Activated naive CD8-positive, alpha-beta T cell (primary cell): ENCODE measurements around the gene FAM222B.

Experiments
- H3K27ac Mint-ChIP-seq: one replicate; pipeline ENCODE4 v1.8.0; 2021; ENCODE audit warnings: mixed read lengths
- H3K27me3 Mint-ChIP-seq: one replicate; pipeline ENCODE4 v1.8.0; 2021; ENCODE audit warnings: mixed read lengths
- H3K36me3 Mint-ChIP-seq: one replicate; pipeline ENCODE4 v1.8.0; 2021; ENCODE audit warnings: mixed read lengths
- H3K4me1 Mint-ChIP-seq: one replicate; pipeline ENCODE4 v1.8.0; 2021; ENCODE audit warnings: low read depth, mixed read lengths
- H3K4me3 Mint-ChIP-seq: one replicate; pipeline ENCODE4 v1.8.0; 2021; ENCODE audit warnings: mild to moderate bottlenecking, mixed read lengths
- H3K9me3 Mint-ChIP-seq: one replicate; pipeline ENCODE4 v1.8.0; 2021; ENCODE audit warnings: low read depth, mixed read lengths

The FAM222B gene

DNA sequence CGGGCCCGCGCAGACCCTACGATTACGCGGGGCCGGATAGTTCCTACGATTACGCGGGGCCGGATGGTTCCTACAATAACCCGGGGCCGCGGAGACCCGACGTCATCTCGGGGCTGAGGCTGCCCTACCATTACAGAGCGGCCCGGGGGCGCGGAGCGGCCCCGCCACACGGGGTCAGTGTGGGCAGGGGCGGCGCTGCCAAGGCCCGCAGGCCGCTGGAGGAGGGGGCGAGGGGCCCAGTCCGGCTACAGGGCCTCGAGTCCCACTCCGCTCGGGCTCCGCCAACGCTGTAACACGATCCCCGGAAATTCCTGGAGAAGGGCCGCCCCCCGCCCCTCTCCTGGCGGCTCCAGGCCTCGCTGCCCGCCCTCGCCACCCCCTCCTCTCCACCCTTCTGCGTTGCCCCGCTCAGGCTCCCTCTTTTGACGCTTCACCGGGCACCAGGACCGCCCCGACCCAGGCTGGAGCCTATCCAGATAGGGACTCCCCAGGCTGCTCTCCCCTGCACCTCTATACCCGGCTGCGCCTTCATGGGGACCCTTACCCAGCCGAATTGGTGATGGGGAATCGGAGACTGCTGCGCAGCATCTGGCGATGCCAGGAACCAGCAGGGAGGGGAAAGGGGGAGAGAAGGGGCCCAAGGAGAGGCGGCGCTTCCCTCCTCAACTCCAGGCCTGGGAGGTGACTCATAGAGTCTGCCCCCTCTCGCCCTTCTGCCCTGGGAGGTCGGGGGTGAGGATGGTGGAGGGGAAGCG is 124.8 kb downstream of the FAM222B start, which contains the start of gene RAB34:
Gene RAB34, minus strand, starts transcription at position 291 of the 755 bp plus-strand sequence. CDS start 602 bp downstream, outside the sequence.
- Mint-ChIP-seq H3K36me3 (peaks cover 20% of the 10 kb centered on the region), H3K9me3 (no peaks in the 10 kb centered on the region), H3K4me1 (peaks cover 33% of the 10 kb centered on the region), H3K4me3 (peak within 1 kb of the TSS; percentile 90), H3K27ac (peak within 1 kb of the TSS; percentile 94), H3K27me3 (no peaks in the 10 kb centered on the region)

DNA sequence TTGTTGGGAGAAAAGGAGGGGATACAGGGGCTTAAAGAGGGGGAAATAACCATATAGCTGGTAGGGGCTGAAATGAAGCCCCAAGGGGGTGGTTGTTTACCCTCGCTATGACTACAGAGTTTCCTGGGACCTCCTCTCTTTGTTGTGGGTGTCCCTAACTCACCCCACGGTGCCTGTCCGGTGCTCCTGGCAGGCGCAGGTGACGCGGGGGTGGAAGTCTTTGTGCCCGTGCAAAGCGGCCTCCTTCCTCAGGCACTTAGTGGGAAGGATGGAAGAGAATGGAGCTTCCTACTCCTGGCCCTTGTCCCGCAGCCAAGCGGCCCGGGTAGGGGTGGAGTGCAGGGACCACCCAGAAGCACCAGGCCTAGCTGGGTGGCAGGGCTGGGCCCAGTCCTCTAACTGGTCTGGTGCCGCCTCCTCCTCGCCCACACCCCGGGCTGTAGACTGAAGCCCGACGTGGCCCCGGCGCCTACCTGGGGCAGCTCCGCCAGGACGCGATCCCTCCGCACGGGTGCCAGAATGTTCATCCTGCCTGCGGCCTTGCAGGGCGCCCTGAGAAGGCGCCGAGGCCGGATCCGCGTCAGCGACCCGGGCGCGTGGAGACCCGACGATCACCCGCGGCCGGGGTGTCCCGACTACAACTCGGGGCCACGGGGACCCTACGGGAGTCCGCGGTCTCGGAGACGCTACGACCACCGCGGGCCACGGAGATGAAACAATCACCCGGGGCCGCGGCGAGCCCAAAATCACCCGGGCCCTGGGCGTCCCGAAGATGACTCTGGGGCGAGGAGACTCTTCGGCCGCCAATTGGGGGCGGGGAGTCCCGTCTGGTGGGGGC is 125.6 kb downstream of the FAM222B start:
- H3K36me3 Mint-ChIP-seq: peaks cover 18% of the 10 kb centered on the region
- H3K4me1 Mint-ChIP-seq: peaks cover 32% of the 10 kb centered on the region
- H3K4me3 Mint-ChIP-seq: peak overlapping the region; percentile 66
- peak overlapping the region; percentile 64 for H3K27ac Mint-ChIP-seq
- H3K9me3 Mint-ChIP-seq: no peaks in the 10 kb centered on the region
- H3K27me3 Mint-ChIP-seq: no peaks in the 10 kb centered on the region

DNA sequence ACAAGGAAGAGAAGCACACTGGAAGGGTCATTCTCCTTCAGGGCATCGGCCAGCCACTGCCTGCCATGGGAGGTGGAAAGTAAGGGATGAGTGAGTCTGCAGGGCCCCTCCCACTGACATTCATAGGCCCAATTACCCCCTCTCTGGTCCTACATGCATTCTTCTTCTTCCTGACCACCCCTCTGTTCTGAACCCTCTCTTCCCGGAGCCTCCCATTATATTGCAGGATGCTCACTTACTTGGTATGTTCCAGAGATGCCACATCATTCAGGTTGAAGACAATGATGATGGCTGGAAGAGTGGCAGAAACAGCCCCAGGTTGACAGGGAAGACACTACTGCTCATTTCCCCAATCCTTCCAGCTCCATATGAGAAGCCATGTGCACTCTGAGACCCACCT is 127.4 kb downstream of the FAM222B start:
- Mint-ChIP-seq H3K9me3 (no peaks in the 10 kb centered on the region), H3K36me3 (peaks cover 6% of the 10 kb centered on the region), H3K4me3 (no peak overlapping the region), H3K27ac (peak overlapping the region; percentile 29), H3K27me3 (no peaks in the 10 kb centered on the region), H3K4me1 (peaks cover 42% of the 10 kb centered on the region)

DNA sequence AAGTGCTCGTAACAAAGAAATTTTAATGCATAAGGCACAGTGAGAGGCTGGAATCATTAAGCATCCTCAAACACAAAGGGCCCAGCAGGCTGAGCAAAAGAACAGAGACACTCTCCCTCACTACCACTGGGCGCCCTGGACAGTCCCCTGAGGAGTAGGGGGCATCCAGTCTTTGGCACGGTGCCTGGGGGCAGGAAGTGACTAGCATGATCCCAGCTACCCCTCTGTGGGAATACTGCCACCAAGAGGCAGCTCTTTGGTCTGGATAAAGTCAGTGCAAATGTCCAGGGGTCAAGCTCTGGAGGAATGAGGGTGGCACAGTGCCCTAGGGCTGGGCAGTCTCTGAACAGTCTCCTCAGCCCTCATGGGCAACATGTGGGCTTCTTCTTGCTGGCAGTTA is 128.3 kb downstream of the FAM222B start:
- H3K36me3 Mint-ChIP-seq: peaks cover 3% of the 10 kb centered on the region
- H3K4me3 Mint-ChIP-seq: peak overlapping the region; percentile 13
- H3K4me1 Mint-ChIP-seq: peaks cover 39% of the 10 kb centered on the region
- no peak overlapping the region for H3K27ac Mint-ChIP-seq
- no peaks in the 10 kb centered on the region for H3K9me3 Mint-ChIP-seq
- no peaks in the 10 kb centered on the region for H3K27me3 Mint-ChIP-seq

DNA sequence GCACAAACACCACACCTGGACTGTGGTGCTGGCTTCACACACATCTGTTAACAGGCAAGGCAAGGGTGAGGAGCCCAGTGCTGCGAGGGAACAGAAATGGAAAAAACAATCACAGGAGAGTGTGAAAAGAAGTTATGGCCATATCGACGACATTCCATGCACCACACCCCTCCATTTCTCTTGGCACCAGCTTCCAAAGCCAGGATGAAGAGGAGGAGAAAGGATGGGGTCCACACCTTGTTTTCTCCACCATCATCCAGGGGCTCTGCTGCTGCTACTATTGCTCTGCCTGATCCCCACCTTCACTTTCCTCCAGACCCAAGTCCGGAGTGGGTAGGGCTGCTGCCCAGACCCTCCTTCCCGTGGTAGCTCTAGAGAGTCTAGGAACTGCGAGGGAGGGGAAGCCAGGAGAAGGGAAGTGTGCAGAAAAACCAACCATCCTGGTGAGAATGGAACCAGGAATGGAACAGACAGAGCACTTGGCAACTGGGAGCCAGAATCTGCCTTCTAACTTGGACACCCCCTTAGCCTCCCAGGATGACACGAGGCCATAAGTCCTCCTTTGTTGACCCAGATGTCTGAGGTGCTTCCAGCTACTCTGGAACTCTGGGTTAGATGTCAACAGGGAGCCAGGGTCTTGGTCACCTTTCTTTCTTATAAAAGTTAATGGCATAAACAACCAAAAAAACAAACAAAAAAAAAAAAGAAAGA is 129.7 kb downstream of the FAM222B start:
- Mint-ChIP-seq H3K36me3 (peaks cover 3% of the 10 kb centered on the region), H3K27me3 (no peaks in the 10 kb centered on the region), H3K4me1 (peaks cover 29% of the 10 kb centered on the region), H3K4me3 (peak overlapping the region; percentile 85), H3K27ac (peak overlapping the region; percentile 70), H3K9me3 (no peaks in the 10 kb centered on the region)

DNA sequence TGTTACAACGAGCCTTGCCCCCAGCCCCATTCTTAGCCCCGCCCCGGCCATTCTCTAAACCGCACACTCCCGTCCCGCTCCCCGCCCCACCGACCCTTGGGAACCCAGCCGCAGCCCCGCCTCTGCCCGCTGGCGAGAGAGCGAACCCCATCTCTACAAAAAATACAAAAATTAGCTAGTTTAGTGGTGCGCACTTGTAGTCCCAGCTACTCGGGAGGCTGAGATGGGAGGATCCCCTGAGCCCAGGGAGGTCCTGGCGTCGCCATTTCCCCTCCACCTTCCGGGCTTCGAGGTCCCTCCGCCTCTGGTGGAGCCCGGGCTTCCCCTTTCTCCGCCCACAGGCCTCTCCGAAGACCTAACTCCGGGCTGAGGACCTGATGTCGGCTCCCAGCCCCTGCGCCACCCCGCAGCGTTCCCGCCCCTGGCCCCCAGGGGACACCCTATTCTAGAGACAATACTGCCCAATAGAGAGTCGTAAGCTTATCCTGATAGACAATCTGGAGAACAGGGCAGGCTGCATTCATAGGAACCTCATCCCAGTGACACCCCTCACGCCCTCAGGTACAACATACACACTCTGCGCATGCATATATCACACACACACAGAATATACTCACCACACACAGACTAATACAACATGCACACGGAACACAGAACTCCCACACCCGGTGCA is 130.4 kb downstream of the FAM222B start:
- H3K4me3 Mint-ChIP-seq: peak overlapping the region; percentile 85
- no peaks in the 10 kb centered on the region for H3K9me3 Mint-ChIP-seq
- H3K4me1 Mint-ChIP-seq: peaks cover 29% of the 10 kb centered on the region

DNA sequence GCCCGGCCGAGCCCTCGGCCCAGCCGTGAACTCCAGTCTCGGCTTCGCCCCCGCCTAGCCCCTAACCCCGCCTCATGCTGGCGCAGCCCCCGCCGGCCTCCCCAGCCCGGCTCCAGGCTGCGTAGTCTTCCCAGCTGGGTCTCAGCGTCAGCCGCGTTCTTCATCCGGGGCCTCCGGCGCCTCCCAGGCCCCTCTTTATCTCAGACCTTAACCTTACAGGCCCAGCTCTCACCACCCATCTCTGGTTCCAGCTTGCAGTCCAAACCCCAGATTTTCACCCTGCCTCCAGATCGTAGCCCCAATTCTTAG is 130.9 kb downstream of the FAM222B start, which contains the start of gene PROCA1:
Gene PROCA1, minus strand, starts transcription at position 166 of the 309 bp plus-strand sequence. CDS start 228 bp downstream, outside the sequence.
- no peaks in the 10 kb centered on the region for H3K9me3 Mint-ChIP-seq
- H3K27me3 Mint-ChIP-seq: no peaks in the 10 kb centered on the region
- peaks cover 29% of the 10 kb centered on the region for H3K4me1 Mint-ChIP-seq
- peaks cover 3% of the 10 kb centered on the region for H3K36me3 Mint-ChIP-seq
- H3K27ac Mint-ChIP-seq: peak within 1 kb of the TSS; percentile 82
- peak within 1 kb of the TSS; percentile 88 for H3K4me3 Mint-ChIP-seq

More for the DNA sequence above, 130.4 kb downstream of the FAM222B start:
- H3K27me3 Mint-ChIP-seq: no peaks in the 10 kb centered on the region
- peak overlapping the region; percentile 82 for H3K27ac Mint-ChIP-seq
- H3K36me3 Mint-ChIP-seq: peaks cover 3% of the 10 kb centered on the region

DNA sequence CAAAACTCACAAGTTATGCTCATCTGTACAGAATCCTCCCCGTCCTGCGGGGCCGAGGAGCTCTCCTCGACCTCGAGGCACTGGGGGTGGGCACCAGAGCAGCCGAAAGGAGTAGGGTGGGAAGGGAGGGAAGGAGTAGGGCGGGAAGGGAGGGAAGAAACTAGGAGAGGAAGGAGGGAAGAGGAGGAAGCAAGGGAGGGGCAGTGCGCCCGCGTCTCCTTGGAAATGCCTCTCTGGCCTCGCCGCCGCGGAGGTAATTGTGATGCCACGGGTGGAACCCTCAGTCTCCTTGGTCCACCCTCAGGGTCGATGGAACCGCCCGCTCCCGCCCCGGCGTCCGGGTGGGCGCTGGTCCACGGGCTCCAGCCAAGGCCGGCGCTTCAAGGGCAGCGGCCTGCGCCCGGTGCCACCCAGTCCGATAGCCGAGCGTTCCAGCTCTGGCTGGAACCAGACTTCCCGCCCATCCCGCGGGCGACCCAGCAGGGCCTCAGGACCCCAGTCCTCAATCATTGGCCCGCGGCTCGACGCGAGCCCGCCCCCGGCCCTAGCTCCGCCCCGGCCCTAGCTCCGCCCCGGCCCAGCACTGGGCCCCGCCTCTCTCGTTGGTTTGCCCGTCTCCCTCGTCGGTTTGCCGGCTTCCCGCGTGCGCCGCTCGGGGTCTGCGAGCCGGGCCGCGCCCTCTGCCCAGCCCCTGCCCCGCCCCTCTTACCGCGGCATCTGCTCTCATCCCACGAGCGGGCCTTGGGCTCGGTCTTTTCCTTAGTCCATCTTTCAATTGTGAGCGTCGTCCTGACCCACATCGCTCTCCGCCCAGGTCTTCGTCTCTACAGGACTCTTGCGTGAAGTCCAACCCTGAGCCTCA is 131.5 kb downstream of the FAM222B start:
- no peaks in the 10 kb centered on the region for H3K9me3 Mint-ChIP-seq
- H3K27ac Mint-ChIP-seq: peak overlapping the region; percentile 82
- peaks cover 26% of the 10 kb centered on the region for H3K4me1 Mint-ChIP-seq
- H3K27me3 Mint-ChIP-seq: no peaks in the 10 kb centered on the region
- H3K36me3 Mint-ChIP-seq: peaks cover 3% of the 10 kb centered on the region
- peak overlapping the region; percentile 88 for H3K4me3 Mint-ChIP-seq

DNA sequence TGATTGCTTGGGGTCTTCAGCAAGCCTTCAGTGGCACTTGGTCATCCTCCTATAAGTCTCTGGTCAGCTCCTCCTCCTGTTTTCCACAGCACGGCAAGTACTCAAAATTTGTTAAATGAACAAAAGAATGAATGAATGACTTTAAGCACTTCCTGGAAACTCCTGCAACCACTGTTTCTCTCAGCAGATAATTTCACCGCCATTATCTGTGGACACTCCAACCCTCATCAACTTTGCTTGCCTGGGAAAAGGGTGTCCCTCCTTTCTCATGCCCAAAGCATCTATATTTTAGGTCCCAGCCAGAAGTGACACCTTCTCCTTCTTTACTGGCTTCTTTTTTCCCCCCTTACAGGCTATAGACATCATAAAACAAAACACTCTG is 135.3 kb downstream of the FAM222B start:
- peak overlapping the region; percentile 43 for H3K27ac Mint-ChIP-seq

DNA sequence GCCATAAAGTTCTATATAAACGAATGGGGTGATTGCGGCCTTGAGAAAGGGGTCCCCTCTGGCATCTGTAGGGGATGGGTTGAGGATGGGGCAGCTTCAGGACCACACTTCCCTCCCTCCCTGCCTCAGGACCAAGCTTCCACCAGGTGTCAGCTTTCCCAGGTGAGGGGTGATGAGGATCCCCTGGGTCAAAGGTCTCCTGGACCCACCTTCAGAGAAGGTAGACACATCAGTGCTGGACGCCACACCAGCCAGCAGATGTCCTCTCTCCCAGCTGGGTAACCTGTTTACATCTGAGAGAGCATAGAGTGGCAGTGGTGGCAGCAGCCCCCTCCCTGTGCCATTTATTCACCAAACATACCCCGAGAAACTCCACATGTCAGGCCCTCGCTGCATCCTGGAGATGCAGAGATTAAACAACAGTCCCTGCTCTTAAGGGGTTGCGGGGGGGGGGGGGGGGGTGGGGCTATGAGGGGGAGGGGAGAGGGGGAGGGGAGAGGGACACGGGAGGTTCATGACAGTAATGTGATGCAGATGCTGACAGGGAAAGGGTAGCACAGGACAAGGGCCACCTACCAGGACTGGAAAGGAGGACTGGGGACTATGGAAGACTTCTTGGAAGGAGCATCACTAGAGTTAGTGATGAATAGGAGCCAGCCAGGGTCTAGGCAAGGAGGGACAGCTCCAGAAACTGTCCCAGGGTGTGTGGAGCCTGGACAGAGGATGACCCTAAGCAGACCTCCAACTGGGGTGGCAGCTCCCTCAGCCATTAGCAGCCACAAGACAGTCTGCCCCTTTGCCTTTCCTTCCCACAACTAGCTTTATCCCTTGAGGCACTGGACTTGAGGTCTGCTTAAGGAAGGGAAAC is 135.9 kb downstream of the FAM222B start:
- peaks cover 8% of the 10 kb centered on the region for H3K4me1 Mint-ChIP-seq
- H3K27ac Mint-ChIP-seq: peak overlapping the region; percentile 41
- no peaks in the 10 kb centered on the region for H3K9me3 Mint-ChIP-seq
- H3K36me3 Mint-ChIP-seq: no peaks in the 10 kb centered on the region
- no peaks in the 10 kb centered on the region for H3K27me3 Mint-ChIP-seq
- no peak overlapping the region for H3K4me3 Mint-ChIP-seq

More for the DNA sequence above, 135.3 kb downstream of the FAM222B start:
- no peaks in the 10 kb centered on the region for H3K36me3 Mint-ChIP-seq
- no peaks in the 10 kb centered on the region for H3K27me3 Mint-ChIP-seq
- H3K4me1 Mint-ChIP-seq: peaks cover 14% of the 10 kb centered on the region
- no peaks in the 10 kb centered on the region for H3K9me3 Mint-ChIP-seq
- H3K4me3 Mint-ChIP-seq: no peak overlapping the region
